Gastroesophageal sphincter (tissue), 4 donors: Measurements from ENCODE around the gene AADACL2. TPM values are rescaled to one million over a fixed set of nuclear protein-coding genes. Genes with fewer than 3 reads are reported as not detected.

Source experiments
- ATAC-seq: fragments of 150-250 bp; one replicate; pipeline ENCODE4 v1.9.1; 2016; ENCODE audit warnings: mild to moderate bottlenecking, moderate library complexity
- H3K27ac ChIP-seq, 4 donors: fragments of 200-600 bp; sonication (generic) in 3 of 4; 1 replicate in 3 of 4; 2 replicates in 1 of 4; pipeline ENCODE4 v1.5.1; 2016 to 2019
- H3K27me3 ChIP-seq: fragments of 200-600 bp; sonication (generic); one replicate; pipeline ENCODE4 v1.5.1; 2019
- H3K36me3 ChIP-seq, 2 donors: fragments of 200-600 bp; sonication (generic); one replicate each; pipeline ENCODE4 v1.5.1; 2019; ENCODE audit warnings: control low read depth in 1 of 2
- H3K4me1 ChIP-seq, 3 donors: fragments of 200-600 bp; sonication (generic); 1 replicate in 2 of 3; 2 replicates in 1 of 3; pipeline ENCODE4 v1.5.1; 2016 to 2019; ENCODE audit warnings: control low read depth in 2 of 3
- H3K4me3 ChIP-seq, 2 donors: fragments of 200-600 bp; sonication (generic); one replicate each; pipeline ENCODE4 v1.5.1; 2019; ENCODE audit warnings: mild to moderate bottlenecking in 1 of 2, moderate library complexity in 1 of 2
- H3K9me3 ChIP-seq, 3 donors: fragments of 200-600 bp; sonication (generic); one replicate each; pipeline ENCODE4 v1.5.1; 2017 to 2019; ENCODE audit warnings: control low read depth in 2 of 3
- EP300 ChIP-seq: sonication (generic); formaldehyde crosslinking; IDR thresholded peaks from one replicate; pipeline ENCODE4 v1.6.1; 2017; ENCODE audit warnings: antibody characterized with exemption, mild to moderate bottlenecking
- POLR2A ChIP-seq, 2 donors: fragments of 450-650 bp; IDR thresholded peaks; one replicate each; pipeline ENCODE4 v1.6.1; 2017; ENCODE audit warnings: antibody characterized with exemption in 2 of 2, mild to moderate bottlenecking in 2 of 2, moderate library complexity in 1 of 2
- POLR2AphosphoS5 ChIP-seq: sonication (generic); formaldehyde crosslinking; IDR thresholded peaks from one replicate; pipeline ENCODE4 v1.6.1; 2017; ENCODE audit warnings: antibody characterized with exemption
- WGBS, 2 donors: methylation state at CpG; one replicate each; pipeline ENCODE4 v1.1.5; 2018; ENCODE audit warnings: low coverage in 1 of 2; 5-methylcytosine and 5-hydroxymethylcytosine counted together
- total RNA-seq, 4 donors: library from RNA; depleted of rRNA; stranded (reverse); fragments of >200 nt; gene quantifications; one replicate each; pipeline ENCODE4 v1.1.0, GENCODE V29; 2016
- TF ChIP-seq, protein P1 (sequence below), 4 experiments: fragments of 200-600 bp in 2 of 4; fragments of 450-650 bp in 2 of 4; sonication (generic) in 1 of 4; IDR thresholded peaks; one replicate each; pipeline ENCODE4 v1.5.1; 2017 to 2019; ENCODE audit warnings: antibody characterized with exemption in 4 of 4, mild to moderate bottlenecking in 2 of 4, moderate library complexity in 2 of 4

The AADACL2 gene
- total RNA-seq, 4 donors from 2014 or later, result 0.54 to 4.4 TPM; not detected in 2

DNA sequence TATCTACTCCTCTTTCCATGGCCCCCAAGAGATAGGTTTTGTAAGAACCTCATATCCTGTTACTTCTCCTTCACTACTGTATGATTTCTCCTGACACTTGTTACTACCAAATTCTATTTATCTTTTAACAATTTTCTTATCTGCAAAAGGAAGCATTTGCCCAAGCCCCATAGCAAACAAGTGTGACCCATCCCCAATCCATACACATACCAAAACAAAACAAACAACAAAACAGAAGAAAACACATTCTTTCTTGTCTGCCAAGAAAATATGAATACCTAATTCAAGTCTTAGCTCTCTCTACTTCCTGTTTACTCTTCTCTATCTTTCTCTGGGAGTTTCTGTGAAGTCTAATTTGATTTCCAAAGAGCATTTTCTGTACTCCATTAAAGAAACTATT, 41.2 kb downstream of the AADACL2 start:
- TF ChIP-seq EP300 (no peak), POLR2AphosphoS5 (no peak), POLR2A (IDR thresholded peaks at IDR 0.05) (no peak)
- TF ChIP-seq, protein P1, sequence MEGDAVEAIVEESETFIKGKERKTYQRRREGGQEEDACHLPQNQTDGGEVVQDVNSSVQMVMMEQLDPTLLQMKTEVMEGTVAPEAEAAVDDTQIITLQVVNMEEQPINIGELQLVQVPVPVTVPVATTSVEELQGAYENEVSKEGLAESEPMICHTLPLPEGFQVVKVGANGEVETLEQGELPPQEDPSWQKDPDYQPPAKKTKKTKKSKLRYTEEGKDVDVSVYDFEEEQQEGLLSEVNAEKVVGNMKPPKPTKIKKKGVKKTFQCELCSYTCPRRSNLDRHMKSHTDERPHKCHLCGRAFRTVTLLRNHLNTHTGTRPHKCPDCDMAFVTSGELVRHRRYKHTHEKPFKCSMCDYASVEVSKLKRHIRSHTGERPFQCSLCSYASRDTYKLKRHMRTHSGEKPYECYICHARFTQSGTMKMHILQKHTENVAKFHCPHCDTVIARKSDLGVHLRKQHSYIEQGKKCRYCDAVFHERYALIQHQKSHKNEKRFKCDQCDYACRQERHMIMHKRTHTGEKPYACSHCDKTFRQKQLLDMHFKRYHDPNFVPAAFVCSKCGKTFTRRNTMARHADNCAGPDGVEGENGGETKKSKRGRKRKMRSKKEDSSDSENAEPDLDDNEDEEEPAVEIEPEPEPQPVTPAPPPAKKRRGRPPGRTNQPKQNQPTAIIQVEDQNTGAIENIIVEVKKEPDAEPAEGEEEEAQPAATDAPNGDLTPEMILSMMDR (IDR thresholded peaks at IDR 0.05), result no peak
- Histone ChIP-seq H3K27me3 (no peaks in the 10 kb centered on the region), H3K4me1 (peaks cover 7 to 20% (median 8%) of the 10 kb centered on the region in 3 donors), H3K27ac (no peak overlapping the region), H3K9me3 (no peaks in the 10 kb centered on the region), H3K4me3 (no peak overlapping the region), H3K36me3 (no peaks in the 10 kb centered on the region)
- no peak for ATAC-seq

DNA sequence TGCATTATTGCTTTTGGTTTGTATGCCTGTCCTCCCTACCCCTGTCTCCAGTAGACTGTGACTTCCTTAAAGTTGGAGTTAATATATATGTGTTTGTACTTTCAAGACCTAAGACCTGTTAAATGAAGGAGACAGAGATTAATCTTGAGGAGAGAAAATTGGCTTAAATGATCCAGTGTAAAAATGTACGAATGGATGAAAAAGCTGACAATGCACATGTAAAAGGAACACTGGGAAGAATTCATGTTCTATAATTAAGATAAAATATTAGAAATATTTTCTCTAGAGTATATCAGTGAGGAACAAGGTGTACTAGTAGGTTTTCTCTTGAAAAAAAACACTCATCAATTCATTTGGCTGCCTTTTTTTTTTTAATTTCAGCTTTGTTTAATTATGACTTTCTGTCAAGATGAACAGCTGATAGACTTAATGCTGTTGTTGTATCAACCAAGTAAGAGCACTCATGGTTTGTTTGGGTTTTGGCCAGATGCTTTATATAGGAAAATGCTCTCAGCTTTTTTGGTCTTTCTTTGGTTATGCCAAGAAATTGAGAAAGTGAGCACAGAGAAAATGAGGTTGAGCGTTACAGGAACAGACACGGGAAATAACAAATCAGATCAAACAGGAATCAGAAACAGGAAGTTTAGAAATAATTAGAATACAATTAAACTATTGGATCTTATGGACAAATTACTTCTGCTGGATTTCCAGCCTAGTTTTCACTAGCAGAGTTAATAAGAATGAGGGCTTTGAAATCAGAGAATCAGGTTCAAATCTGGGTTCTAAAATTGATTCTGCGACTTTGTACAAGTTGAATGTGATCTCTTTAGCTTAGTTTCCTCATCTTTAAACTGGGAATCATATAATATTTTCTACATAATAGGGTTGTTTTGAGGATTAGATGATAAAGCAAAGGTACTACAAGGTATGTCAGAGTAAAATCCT, 41.9 kb downstream of the AADACL2 start:
- Histone ChIP-seq H3K9me3 (no peaks in the 10 kb centered on the region), H3K27ac (no peak overlapping the region), H3K27me3 (no peaks in the 10 kb centered on the region), H3K4me1 (peaks cover 7 to 13% (median 8%) of the 10 kb centered on the region in 3 donors), H3K4me3 (no peak overlapping the region), H3K36me3 (no peaks in the 10 kb centered on the region)
- WGBS, 2 donors, result 52 to 65% methylated on average over 4 of the region's 4 CpGs
- ATAC-seq, result no peak
- TF ChIP-seq, protein P1 (IDR thresholded peaks at IDR 0.05), result no peak
- TF ChIP-seq EP300, result no peak
- no peak for TF ChIP-seq POLR2A (IDR thresholded peaks at IDR 0.05)
- no peak for TF ChIP-seq POLR2AphosphoS5

DNA sequence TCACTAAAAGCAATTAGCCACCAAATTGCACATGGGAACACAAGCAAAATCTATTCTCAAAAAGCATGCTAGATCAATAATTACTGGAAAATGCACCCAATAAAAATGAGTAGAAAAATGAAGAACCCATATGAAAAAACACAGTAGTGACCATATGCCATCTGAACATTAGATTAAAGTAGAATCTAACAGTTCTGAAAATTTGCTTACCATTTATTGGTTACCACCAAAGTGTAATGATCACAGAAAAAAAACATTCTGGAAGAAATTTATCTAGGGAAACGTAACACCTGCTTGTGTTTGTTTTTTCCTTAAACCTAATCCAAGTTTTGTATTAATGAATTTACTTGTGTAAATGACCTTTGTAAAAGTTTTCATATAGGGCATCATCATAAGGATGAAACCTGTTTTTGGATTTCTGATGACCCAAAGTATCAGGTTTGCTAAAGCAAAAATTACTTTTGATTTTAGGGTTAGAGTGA, 42.6 kb downstream of the AADACL2 start:
- no peaks in the 10 kb centered on the region for H3K36me3 ChIP-seq
- no peaks in the 10 kb centered on the region for H3K27me3 ChIP-seq
- no peaks in the 10 kb centered on the region for H3K9me3 ChIP-seq
- 92 to 100% methylated on average over 1 of the region's 1 CpG for WGBS, 2 donors
- TF ChIP-seq, protein P1 (IDR thresholded peaks at IDR 0.05), result no peak
- no peak for TF ChIP-seq EP300
- TF ChIP-seq POLR2AphosphoS5, result no peak
- no peak for TF ChIP-seq POLR2A (IDR thresholded peaks at IDR 0.05)
- ATAC-seq, result no peak
- H3K27ac ChIP-seq, result no peak overlapping the region
- no peak overlapping the region for H3K4me3 ChIP-seq
- peaks cover under 1 to 6% (median 4%) of the 10 kb centered on the region in 3 donors for H3K4me1 ChIP-seq

DNA sequence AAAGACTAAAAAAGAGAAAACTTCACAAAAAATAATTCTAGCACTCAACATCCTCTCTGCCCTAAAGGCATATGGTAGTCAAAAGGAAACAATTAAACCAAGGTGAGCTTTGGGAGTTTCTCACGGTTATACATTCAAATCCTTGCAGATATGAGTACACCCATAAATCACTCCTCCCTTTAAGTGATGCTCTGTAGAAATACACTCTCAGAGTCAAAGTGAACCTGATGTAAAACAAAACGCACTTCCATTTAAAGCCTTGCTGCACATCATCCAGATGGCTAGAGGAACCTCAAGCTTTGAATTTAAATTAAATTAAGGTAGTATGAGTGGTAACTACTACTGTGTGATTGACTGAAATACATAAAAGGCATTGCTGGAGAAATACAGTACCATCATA, 44.2 kb downstream of the AADACL2 start:
- TF ChIP-seq POLR2AphosphoS5 (no peak), POLR2A (IDR thresholded peaks at IDR 0.05) (no peak), EP300 (no peak)
- TF ChIP-seq, protein P1 (IDR thresholded peaks at IDR 0.05), result no peak
- H3K27ac ChIP-seq, result no peak overlapping the region
- H3K36me3 ChIP-seq, result no peaks in the 10 kb centered on the region
- H3K27me3 ChIP-seq, result no peaks in the 10 kb centered on the region
- 75 to 97% methylated on average over 2 of the region's 2 CpGs for whole genome bisulfite sequencing, 2 donors
- no peak for ATAC-seq
- H3K9me3 ChIP-seq, result no peaks in the 10 kb centered on the region
- H3K4me1 ChIP-seq, result no peaks in the 10 kb centered on the region
- H3K4me3 ChIP-seq, result no peak overlapping the region

DNA sequence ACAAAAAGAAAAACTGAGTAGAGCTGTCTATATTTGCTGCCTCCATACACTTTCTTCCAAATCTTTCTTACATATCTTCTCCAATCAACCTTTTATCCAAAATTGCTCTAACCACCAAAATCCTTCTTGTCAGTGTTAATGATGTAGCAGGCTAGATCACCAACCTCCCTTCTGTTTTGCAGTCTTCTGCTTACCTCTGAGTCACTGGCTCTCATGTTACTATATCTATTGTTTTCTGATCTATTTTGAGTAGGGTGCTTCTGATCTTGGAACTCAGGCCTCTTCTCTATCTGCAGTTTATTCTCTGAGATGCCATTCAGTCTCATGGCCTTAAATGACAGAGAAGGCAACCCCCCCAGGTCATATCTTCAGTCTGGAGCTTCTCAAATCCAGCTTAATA, 53.9 kb downstream of the AADACL2 start:
- H3K9me3 ChIP-seq, result no peaks in the 10 kb centered on the region
- no peak overlapping the region for H3K27ac ChIP-seq
- no peak for ATAC-seq
- TF ChIP-seq, protein P1 (IDR thresholded peaks at IDR 0.05), result no peak
- TF ChIP-seq EP300 (no peak), POLR2AphosphoS5 (no peak)
- H3K27me3 ChIP-seq, result no peaks in the 10 kb centered on the region
- H3K4me1 ChIP-seq, result no peaks in the 10 kb centered on the region
- H3K36me3 ChIP-seq, result no peaks in the 10 kb centered on the region
- no peak overlapping the region for H3K4me3 ChIP-seq
